ENCODE measurements around the gene KCNQ1. TPM values are rescaled to one million over a fixed set of nuclear protein-coding genes. Genes with fewer than 3 reads are reported as not detected.

KCNQ1 gene
- total RNA-seq, 1 experiment from 2014 or later: not detected

DNA sequence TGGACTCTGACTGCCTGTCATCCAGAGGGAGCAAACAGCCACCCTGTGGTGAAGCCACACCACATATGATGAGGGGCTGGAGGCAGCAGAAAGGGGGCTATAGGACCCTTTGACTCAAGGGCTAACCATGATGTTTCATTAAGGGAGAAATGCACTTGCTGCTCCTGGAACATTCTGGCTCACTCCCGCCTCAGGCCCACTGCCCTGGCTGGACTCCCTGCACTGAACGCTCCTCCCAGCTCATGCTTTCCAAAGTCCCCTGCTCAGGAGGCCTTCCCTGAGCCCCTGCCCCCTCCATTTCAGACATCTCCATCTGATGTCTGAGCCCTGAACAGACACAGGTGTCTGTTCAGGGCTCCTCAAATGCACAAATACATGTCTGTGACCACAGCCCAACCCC lies 371.7 kb downstream of the KCNQ1 start:
- TF ChIP-seq, protein P1, sequence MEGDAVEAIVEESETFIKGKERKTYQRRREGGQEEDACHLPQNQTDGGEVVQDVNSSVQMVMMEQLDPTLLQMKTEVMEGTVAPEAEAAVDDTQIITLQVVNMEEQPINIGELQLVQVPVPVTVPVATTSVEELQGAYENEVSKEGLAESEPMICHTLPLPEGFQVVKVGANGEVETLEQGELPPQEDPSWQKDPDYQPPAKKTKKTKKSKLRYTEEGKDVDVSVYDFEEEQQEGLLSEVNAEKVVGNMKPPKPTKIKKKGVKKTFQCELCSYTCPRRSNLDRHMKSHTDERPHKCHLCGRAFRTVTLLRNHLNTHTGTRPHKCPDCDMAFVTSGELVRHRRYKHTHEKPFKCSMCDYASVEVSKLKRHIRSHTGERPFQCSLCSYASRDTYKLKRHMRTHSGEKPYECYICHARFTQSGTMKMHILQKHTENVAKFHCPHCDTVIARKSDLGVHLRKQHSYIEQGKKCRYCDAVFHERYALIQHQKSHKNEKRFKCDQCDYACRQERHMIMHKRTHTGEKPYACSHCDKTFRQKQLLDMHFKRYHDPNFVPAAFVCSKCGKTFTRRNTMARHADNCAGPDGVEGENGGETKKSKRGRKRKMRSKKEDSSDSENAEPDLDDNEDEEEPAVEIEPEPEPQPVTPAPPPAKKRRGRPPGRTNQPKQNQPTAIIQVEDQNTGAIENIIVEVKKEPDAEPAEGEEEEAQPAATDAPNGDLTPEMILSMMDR (IDR thresholded peaks at IDR 0.05; ENCODE audit: unreplicated experiment): no peak
- CTCF ChIA-PET: no interaction called here
- Mint-ChIP-seq H3K27me3 (ENCODE audit: insufficient read depth, unreplicated experiment) (peaks cover 17% of the 10 kb centered on the region), H3K4me1 (ENCODE audit: insufficient read depth, unreplicated experiment) (no peaks in the 10 kb centered on the region), H3K9me3 (ENCODE audit: unreplicated experiment) (peaks cover 37% of the 10 kb centered on the region), H3K36me3 (ENCODE audit: insufficient read depth, unreplicated experiment) (peaks cover 14% of the 10 kb centered on the region), H3K27ac (ENCODE audit: low read depth, unreplicated experiment) (no peak overlapping the region), H3K4me3 (ENCODE audit: unreplicated experiment) (no peak overlapping the region)
- POLR2A ChIA-PET: no interaction called here
- BruUV-seq (replicated peaks): no TSS peak
- intact Hi-C loops (cut with micrococcal nuclease): no loop called here
- no peak for DNase-seq (ENCODE audit: unreplicated experiment)

DNA sequence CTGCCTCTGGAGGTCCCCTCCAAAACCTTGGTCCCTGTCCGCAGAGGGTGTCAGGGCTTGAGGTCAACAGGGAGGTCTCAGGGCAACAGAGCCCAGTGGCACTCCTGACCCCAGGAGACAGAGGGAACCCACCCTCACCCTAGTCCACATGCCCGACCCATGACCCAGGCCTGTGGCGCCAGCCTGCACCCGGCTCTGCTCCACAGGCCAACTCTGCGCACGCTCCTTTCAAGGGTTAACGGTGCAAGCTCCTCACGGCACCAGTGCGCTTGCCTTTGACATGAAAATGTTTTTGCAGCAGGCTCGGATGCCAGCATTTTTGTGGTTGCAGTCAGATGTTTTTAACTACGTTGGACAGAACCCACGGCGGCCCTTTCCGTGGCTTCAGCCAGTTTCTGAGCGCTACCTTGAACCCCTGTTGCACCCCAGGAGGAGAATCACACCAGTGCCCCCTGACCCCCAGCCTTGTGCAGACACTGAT lies 372.2 kb downstream of the KCNQ1 start:
- Mint-ChIP-seq H3K36me3 (ENCODE audit: insufficient read depth, unreplicated experiment) (peaks cover 17% of the 10 kb centered on the region), H3K27ac (ENCODE audit: low read depth, unreplicated experiment) (no peak overlapping the region), H3K4me1 (ENCODE audit: insufficient read depth, unreplicated experiment) (no peaks in the 10 kb centered on the region), H3K4me3 (ENCODE audit: unreplicated experiment) (no peak overlapping the region), H3K27me3 (ENCODE audit: insufficient read depth, unreplicated experiment) (peaks cover 17% of the 10 kb centered on the region), H3K9me3 (ENCODE audit: unreplicated experiment) (peaks cover 42% of the 10 kb centered on the region)
- no peak for DNase-seq (ENCODE audit: unreplicated experiment)
- intact Hi-C loops (cut with micrococcal nuclease): no loop called here
- TF ChIP-seq, protein P1 (IDR thresholded peaks at IDR 0.05; ENCODE audit: unreplicated experiment): no peak
- POLR2A ChIA-PET: no interaction called here
- CTCF ChIA-PET: interaction anchor here (0.6 kb wide), 1 partner anchor 243 kb away, joined by 5 read pairs; no protein-coding TSS in a partner anchor
- BruUV-seq (replicated peaks): no TSS peak

DNA sequence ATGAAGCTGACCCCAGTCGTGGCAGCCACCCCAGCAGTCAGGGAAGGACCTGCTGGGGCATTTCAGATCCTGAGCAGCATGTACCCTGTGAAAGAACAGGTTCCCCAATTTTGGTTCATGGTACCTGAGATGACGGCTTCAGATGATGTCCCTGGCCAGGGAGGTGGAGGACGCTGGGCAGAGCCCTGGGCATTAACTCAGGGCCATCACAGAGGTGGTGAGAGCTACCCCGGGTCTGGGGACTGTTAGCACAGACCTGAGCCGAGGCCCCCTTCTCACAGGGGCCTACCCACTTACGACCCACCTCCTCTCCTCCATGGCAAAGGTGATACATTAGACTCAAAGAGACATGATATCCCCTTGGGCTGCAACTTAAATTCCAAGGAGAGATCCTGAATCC lies 372.6 kb downstream of the KCNQ1 start:
- ChIA-PET CTCF (interaction anchor here (0.6 to 0.7 kb wide), 2 partner anchors 12 to 244 kb away, joined by 3 to 5 read pairs; no protein-coding TSS in a partner anchor), POLR2A (no interaction called here)
- Mint-ChIP-seq H3K9me3 (ENCODE audit: unreplicated experiment) (peaks cover 46% of the 10 kb centered on the region), H3K4me3 (ENCODE audit: unreplicated experiment) (no peak overlapping the region), H3K27me3 (ENCODE audit: insufficient read depth, unreplicated experiment) (peaks cover 17% of the 10 kb centered on the region), H3K4me1 (ENCODE audit: insufficient read depth, unreplicated experiment) (no peaks in the 10 kb centered on the region), H3K27ac (ENCODE audit: low read depth, unreplicated experiment) (no peak overlapping the region), H3K36me3 (ENCODE audit: insufficient read depth, unreplicated experiment) (peaks cover 17% of the 10 kb centered on the region)
- intact Hi-C loops (cut with micrococcal nuclease): no loop called here
- TF ChIP-seq, protein P1 (IDR thresholded peaks at IDR 0.05; ENCODE audit: unreplicated experiment): no peak
- DNase-seq (ENCODE audit: unreplicated experiment): no peak
- no TSS peak for BruUV-seq (replicated peaks)

DNA sequence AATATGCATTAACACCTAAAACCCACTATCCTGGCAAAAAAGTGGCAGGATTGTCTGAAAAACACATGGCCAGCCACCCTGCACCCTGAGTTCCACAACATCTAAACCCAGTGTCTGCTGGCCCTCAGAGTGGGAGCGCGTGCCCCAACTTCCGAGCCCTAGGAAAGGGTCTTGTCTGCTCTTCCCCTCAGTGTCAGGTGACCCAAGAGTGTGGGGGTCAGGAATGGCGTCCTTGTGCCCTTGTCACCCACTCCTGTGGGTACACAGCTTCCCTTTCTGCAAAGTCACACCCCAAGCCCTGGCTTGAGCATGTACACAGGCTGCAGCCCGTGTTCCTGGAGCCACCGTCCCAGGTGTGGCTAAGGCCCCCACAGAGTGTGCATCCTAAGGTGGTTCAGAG lies 373.2 kb downstream of the KCNQ1 start:
- ChIA-PET POLR2A (no interaction called here), CTCF (interaction anchor here (0.7 to 0.8 kb wide), 2 partner anchors 10 to 13 kb away, joined by 3 read pairs; no protein-coding TSS in a partner anchor)
- TF ChIP-seq, protein P1 (IDR thresholded peaks at IDR 0.05; ENCODE audit: unreplicated experiment): no peak
- peaks cover 17% of the 10 kb centered on the region for H3K36me3 Mint-ChIP-seq (ENCODE audit: insufficient read depth, unreplicated experiment)
- H3K4me3 Mint-ChIP-seq (ENCODE audit: unreplicated experiment): no peak overlapping the region
- peaks cover 52% of the 10 kb centered on the region for H3K9me3 Mint-ChIP-seq (ENCODE audit: unreplicated experiment)
- no peak overlapping the region for H3K27ac Mint-ChIP-seq (ENCODE audit: low read depth, unreplicated experiment)
- peaks cover 17% of the 10 kb centered on the region for H3K27me3 Mint-ChIP-seq (ENCODE audit: insufficient read depth, unreplicated experiment)
- intact Hi-C loops (cut with micrococcal nuclease): no loop called here
- BruUV-seq (replicated peaks): no TSS peak
- H3K4me1 Mint-ChIP-seq (ENCODE audit: insufficient read depth, unreplicated experiment): no peaks in the 10 kb centered on the region
- no peak for DNase-seq (ENCODE audit: unreplicated experiment)

Data from MCF 10A (cell line).